HG02938 (cell line): ENCODE measurements around the gene MORF4L1.

Experiments used
- ATAC-seq: cut with Tn5 transposase; IDR thresholded peaks from one replicate; pipeline ENCODE4 v1.9.1; 2021; ENCODE audit warnings: mild to moderate bottlenecking, moderate library complexity; ENCODE audit not compliant: unreplicated experiment

The MORF4L1 gene

DNA sequence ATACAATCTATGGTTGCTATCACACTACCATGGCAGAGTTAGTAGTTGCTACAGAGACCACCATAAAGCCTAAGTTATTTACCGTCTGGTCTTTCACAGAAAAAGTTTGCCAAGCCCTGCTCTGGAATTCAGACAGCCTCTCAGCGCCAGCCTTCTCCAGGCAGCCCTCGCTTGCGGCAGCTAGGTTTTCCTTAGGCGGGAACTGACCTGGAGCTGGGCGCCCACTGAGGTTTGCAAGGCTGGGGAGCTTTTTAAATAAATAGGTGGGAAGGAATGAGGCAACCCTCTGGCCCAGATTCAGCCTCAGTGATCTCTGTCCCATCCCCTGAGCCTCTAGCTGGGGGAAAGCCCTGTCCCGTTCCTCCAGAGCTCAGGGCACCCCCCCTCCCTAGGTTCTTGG is 71.0 kb downstream of the MORF4L1 start:
- no peak for ATAC-seq

GRCh38 chr15:78944202-78944625 is 71.5 kb downstream of the MORF4L1 start:
- peak; percentile 29 for ATAC-seq

GRCh38 chr15:78944669-78945407 is 72.1 kb downstream of the MORF4L1 start, which contains the start of gene CTSH:
Gene CTSH (minus strand): TSS chr15:78945046. CDS start chr15:78944981, 65 bp downstream.
- peak; percentile 53 for ATAC-seq

DNA sequence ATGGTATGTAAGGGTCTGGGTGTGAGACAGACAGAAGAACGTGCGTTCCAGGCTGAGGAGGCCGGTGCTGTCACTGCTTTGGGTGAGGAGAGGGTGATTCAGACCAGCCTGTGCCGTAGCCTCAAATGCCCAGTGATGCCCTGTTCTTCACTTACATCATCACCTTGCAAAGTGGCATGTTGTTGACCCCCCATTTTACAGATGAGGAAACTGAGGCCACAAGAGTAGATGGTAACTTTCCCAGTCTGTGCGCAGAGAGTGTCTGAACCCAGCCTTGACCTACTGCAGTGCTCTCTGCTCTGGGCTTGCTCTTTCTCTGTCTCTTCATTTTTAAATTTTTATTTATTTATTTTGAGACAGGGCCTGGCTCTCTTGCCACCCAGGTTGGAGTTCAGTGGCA is 73.8 kb downstream of the MORF4L1 start:
- no peak for ATAC-seq

GRCh38 chr15:78947506-78947905 is 74.8 kb downstream of the MORF4L1 start:
- ATAC-seq: no peak
